ENCODE results near the gene SKAP1.
A peak's percentile ranks its signal among the peaks of the same experiment; 100 is the strongest.

Gene SKAP1

DNA sequence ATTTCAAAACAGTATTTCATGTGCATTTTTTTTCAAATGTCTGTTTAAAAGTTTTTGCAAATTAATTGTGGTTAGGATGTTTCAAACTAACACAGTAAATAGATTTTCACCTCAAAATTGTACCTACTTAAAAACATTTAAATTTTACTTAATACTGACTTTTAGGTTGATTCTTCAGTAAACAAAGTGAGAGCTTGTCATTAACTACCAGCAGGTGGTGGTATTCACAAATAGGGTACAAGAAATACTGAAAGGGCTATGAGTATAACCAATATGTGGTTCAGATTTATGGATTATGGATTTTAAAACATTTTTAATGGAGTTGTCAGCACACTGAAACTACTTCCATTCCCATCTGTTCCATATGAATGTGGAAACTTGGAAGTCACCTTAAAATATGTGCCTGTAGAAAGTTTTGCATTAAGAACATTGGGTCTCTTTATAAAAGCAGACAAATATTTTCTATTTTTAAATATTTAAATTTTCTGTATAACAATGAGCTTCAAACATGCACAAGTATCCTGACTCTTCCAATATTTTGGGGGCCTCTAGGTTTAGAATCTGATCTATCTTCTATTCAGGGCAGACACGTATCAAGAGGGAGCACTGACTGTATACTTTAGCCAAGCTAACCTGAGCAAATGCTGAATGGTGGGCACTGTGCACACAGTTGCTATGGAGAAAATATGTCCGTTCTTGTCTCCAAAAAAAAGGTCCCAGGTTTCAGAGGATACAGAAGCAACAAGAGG, 166.9 kb downstream of the SKAP1 start:
- no peak for TF ChIP-seq CSDC2 (CRISPR knock-in tag; IDR thresholded peaks at IDR 0.05)
- no peak for TF ChIP-seq ARNTL (CRISPR knock-in tag; IDR thresholded peaks at IDR 0.05; ENCODE audit: borderline replicate concordance, low read depth)
- no peak for TF ChIP-seq ISL1 (CRISPR knock-in tag; IDR thresholded peaks at IDR 0.05)
- no peak for TF ChIP-seq ZFP30 (CRISPR knock-in tag; IDR thresholded peaks at IDR 0.05)
- TF ChIP-seq ESRRG (CRISPR knock-in tag; IDR thresholded peaks at IDR 0.05), result no peak
- no peak for TF ChIP-seq TCF4 (CRISPR knock-in tag; IDR thresholded peaks at IDR 0.05; ENCODE audit: borderline replicate concordance)
- no peak for TF ChIP-seq GLIS3 (CRISPR knock-in tag; IDR thresholded peaks at IDR 0.05)
- TF ChIP-seq, protein P1, sequence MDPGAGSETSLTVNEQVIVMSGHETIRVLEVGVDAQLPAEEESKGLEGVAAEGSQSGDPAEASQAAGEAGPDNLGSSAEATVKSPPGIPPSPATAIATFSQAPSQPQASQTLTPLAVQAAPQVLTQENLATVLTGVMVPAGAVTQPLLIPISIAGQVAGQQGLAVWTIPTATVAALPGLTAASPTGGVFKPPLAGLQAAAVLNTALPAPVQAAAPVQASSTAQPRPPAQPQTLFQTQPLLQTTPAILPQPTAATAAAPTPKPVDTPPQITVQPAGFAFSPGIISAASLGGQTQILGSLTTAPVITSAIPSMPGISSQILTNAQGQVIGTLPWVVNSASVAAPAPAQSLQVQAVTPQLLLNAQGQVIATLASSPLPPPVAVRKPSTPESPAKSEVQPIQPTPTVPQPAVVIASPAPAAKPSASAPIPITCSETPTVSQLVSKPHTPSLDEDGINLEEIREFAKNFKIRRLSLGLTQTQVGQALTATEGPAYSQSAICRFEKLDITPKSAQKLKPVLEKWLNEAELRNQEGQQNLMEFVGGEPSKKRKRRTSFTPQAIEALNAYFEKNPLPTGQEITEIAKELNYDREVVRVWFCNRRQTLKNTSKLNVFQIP (CRISPR knock-in tag; IDR thresholded peaks at IDR 0.05; ENCODE audit: borderline replicate concordance, low read depth), result no peak
- TF ChIP-seq, protein P2, sequence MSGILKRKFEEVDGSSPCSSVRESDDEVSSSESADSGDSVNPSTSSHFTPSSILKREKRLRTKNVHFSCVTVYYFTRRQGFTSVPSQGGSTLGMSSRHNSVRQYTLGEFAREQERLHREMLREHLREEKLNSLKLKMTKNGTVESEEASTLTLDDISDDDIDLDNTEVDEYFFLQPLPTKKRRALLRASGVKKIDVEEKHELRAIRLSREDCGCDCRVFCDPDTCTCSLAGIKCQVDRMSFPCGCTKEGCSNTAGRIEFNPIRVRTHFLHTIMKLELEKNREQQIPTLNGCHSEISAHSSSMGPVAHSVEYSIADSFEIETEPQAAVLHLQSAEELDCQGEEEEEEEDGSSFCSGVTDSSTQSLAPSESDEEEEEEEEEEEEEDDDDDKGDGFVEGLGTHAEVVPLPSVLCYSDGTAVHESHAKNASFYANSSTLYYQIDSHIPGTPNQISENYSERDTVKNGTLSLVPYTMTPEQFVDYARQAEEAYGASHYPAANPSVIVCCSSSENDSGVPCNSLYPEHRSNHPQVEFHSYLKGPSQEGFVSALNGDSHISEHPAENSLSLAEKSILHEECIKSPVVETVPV (CRISPR knock-in tag; IDR thresholded peaks at IDR 0.05), result no peak
- no peak for TF ChIP-seq BACH2 (CRISPR knock-in tag; IDR thresholded peaks at IDR 0.05; ENCODE audit: borderline replicate concordance)
- no peak for TF ChIP-seq ZNF565 (CRISPR knock-in tag; conservative IDR thresholded peaks at IDR 0.05; ENCODE audit: low read depth)
- no peak for TF ChIP-seq ZFP3 (CRISPR knock-in tag; IDR thresholded peaks at IDR 0.05)
- no peak for TF ChIP-seq TOX (CRISPR knock-in tag; IDR thresholded peaks at IDR 0.05; ENCODE audit: borderline replicate concordance)
- TF ChIP-seq, protein P3, sequence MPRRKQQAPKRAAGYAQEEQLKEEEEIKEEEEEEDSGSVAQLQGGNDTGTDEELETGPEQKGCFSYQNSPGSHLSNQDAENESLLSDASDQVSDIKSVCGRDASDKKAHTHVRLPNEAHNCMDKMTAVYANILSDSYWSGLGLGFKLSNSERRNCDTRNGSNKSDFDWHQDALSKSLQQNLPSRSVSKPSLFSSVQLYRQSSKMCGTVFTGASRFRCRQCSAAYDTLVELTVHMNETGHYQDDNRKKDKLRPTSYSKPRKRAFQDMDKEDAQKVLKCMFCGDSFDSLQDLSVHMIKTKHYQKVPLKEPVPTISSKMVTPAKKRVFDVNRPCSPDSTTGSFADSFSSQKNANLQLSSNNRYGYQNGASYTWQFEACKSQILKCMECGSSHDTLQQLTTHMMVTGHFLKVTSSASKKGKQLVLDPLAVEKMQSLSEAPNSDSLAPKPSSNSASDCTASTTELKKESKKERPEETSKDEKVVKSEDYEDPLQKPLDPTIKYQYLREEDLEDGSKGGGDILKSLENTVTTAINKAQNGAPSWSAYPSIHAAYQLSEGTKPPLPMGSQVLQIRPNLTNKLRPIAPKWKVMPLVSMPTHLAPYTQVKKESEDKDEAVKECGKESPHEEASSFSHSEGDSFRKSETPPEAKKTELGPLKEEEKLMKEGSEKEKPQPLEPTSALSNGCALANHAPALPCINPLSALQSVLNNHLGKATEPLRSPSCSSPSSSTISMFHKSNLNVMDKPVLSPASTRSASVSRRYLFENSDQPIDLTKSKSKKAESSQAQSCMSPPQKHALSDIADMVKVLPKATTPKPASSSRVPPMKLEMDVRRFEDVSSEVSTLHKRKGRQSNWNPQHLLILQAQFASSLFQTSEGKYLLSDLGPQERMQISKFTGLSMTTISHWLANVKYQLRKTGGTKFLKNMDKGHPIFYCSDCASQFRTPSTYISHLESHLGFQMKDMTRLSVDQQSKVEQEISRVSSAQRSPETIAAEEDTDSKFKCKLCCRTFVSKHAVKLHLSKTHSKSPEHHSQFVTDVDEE (CRISPR knock-in tag; IDR thresholded peaks at IDR 0.05), result no peak
- ATAC-seq, result peak; percentile 51; the same call in 1 of the 3 replicates

DNA sequence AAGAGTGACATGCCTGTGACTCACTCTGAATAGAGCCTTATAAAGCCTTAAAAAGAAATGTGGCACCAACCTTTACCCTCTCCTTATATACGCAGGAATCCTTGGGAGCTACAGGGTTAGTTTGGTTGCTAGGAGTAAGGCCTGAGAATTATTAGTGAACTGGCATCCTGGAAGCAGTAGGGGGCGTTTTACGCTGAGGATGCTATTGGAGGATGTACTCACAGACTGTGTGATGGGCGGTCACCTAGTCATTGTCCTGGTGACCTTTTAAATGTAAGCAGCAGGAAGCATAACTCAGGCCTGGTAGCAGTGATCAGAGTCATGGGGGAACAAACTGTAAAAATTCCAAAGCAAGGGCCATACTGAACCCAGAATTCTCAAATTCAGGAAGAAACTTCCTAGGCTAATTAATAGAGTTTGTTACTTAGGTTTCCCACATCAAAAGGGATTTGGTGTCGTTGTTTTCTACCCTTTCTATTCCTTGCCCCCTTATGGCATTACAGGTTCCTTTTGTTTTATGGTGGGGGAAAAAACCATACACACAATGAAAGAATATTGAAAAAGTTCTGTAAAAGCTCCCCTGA, 168.6 kb downstream of the SKAP1 start:
- peak; percentile 83 for ATAC-seq
- TF ChIP-seq PPARA (CRISPR knock-in tag; IDR thresholded peaks at IDR 0.05; ENCODE audit: borderline replicate concordance), result no peak
- TF ChIP-seq ZFP3 (CRISPR knock-in tag; IDR thresholded peaks at IDR 0.05), result no peak
- TF ChIP-seq, protein P1 (CRISPR knock-in tag; IDR thresholded peaks at IDR 0.05; ENCODE audit: borderline replicate concordance, low read depth), result no peak
- TF ChIP-seq, protein P2 (CRISPR knock-in tag; IDR thresholded peaks at IDR 0.05), result no peak
- no peak for TF ChIP-seq CSDC2 (CRISPR knock-in tag; IDR thresholded peaks at IDR 0.05)
- no peak for TF ChIP-seq ZNF565 (CRISPR knock-in tag; conservative IDR thresholded peaks at IDR 0.05; ENCODE audit: low read depth)
- TF ChIP-seq ZC3H10 (CRISPR knock-in tag; IDR thresholded peaks at IDR 0.05), result no peak
- TF ChIP-seq ESRRG (CRISPR knock-in tag; IDR thresholded peaks at IDR 0.05), result no peak
- TF ChIP-seq, protein P4, sequence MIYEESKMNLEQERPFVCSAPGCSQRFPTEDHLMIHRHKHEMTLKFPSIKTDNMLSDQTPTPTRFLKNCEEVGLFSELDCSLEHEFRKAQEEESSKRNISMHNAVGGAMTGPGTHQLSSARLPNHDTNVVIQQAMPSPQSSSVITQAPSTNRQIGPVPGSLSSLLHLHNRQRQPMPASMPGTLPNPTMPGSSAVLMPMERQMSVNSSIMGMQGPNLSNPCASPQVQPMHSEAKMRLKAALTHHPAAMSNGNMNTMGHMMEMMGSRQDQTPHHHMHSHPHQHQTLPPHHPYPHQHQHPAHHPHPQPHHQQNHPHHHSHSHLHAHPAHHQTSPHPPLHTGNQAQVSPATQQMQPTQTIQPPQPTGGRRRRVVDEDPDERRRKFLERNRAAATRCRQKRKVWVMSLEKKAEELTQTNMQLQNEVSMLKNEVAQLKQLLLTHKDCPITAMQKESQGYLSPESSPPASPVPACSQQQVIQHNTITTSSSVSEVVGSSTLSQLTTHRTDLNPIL (CRISPR knock-in tag; IDR thresholded peaks at IDR 0.05; ENCODE audit: low read depth), result no peak

Measured in SK-N-SH treated with all-trans-retinoic acid at 6 μM for 48 hours (cell line).